GM23338 (cell line): ENCODE results near the gene HHIPL1. TPM values are rescaled to one million over a fixed set of nuclear protein-coding genes. Genes with fewer than 3 reads are reported as not detected.

Experiments
- ATAC-seq: fragments of 200-7000 bp; cut with Tn5 transposase; 3 replicates; pipeline ENCODE4 v1.9.1; 2020
- DNase-seq: peaks from one replicate; pipeline ENCODE4 v3.0.0-alpha.2; 2015; ENCODE audit warnings: low spot score
- H2AFZ ChIP-seq: fragments of 200-600 bp; sonication (generic); 2 replicates; pipeline ENCODE4 v1.8.0; 2016; ENCODE audit warnings: antibody characterized with exemption, mild to moderate bottlenecking, moderate library complexity
- H3F3A ChIP-seq: fragments of 200-600 bp; sonication (generic); replicated peaks from 2 replicates; pipeline ENCODE4 v1.8.0; 2017; ENCODE audit warnings: antibody characterized with exemption, mixed run types, low read depth
- H3K27ac ChIP-seq: fragments of 200-600 bp; sonication (generic); 2 replicates; pipeline ENCODE4 v1.6.1; 2016; ENCODE audit warnings: low read depth
- H3K27me3 ChIP-seq: fragments of 200-600 bp; sonication (generic); 2 replicates; pipeline ENCODE4 v1.8.0; 2016; ENCODE audit warnings: mild to moderate bottlenecking, mixed run types, moderate library complexity; ENCODE audit not compliant: insufficient read depth
- H3K36me3 ChIP-seq: fragments of 200-600 bp; sonication (generic); 2 replicates; pipeline ENCODE4 v1.8.0; 2016; ENCODE audit warnings: mild to moderate bottlenecking; ENCODE audit not compliant: insufficient read depth
- H3K4me1 ChIP-seq: fragments of 200-600 bp; sonication (generic); 2 replicates; pipeline ENCODE4 v1.8.0; 2016; ENCODE audit warnings: mild to moderate bottlenecking, moderate library complexity; ENCODE audit not compliant: insufficient read depth
- H3K4me2 ChIP-seq: fragments of 200-600 bp; sonication (generic); 2 replicates; pipeline ENCODE4 v1.7.1; 2017; ENCODE audit warnings: mixed run types
- H3K4me3 ChIP-seq: fragments of 200-600 bp; sonication (generic); 2 replicates; pipeline ENCODE4 v1.6.1; 2016; ENCODE audit warnings: mixed run types
- H3K79me2 ChIP-seq: fragments of 200-600 bp; sonication (generic); replicated peaks from 2 replicates; pipeline ENCODE4 v1.8.0; 2017; ENCODE audit warnings: mild to moderate bottlenecking; ENCODE audit not compliant: insufficient read depth
- H3K9me2 ChIP-seq: fragments of 200-600 bp; sonication (generic); 2 replicates; pipeline ENCODE4 v1.8.0; 2017; ENCODE audit not compliant: insufficient read depth
- H4K20me1 ChIP-seq: fragments of 200-600 bp; sonication (generic); replicated peaks from 2 replicates; pipeline ENCODE4 v1.8.0; 2017; ENCODE audit warnings: mild to moderate bottlenecking; ENCODE audit not compliant: insufficient read depth
- H3K27ac Mint-ChIP-seq: 2 replicates; pipeline ENCODE4 v1.8.0; 2020; ENCODE audit warnings: inconsistent platforms, mild to moderate bottlenecking, moderate library complexity, mixed read lengths
- H3K27me3 Mint-ChIP-seq: 3 replicates; pipeline ENCODE4 v1.8.0; 2022; ENCODE audit warnings: low read depth, mild to moderate bottlenecking, moderate library complexity, mixed read lengths, inconsistent platforms; ENCODE audit not compliant: insufficient read depth, poor library complexity
- H3K36me3 Mint-ChIP-seq: 3 replicates; pipeline ENCODE4 v1.8.0; 2021; ENCODE audit warnings: low read depth, mild to moderate bottlenecking, inconsistent platforms, moderate library complexity, mixed read lengths
- H3K4me1 Mint-ChIP-seq: 3 replicates; pipeline ENCODE4 v1.8.0; 2020; ENCODE audit warnings: mild to moderate bottlenecking, inconsistent platforms, mixed read lengths
- H3K4me3 Mint-ChIP-seq: 3 replicates; pipeline ENCODE4 v1.8.0; 2021; ENCODE audit warnings: moderate library complexity, mild to moderate bottlenecking, inconsistent platforms, mixed read lengths
- H3K9me3 Mint-ChIP-seq: 3 replicates; pipeline ENCODE4 v1.8.0; 2020; ENCODE audit warnings: moderate library complexity, mild to moderate bottlenecking, inconsistent platforms, mixed read lengths
- EZH2 ChIP-seq: fragments of 200-600 bp; sonication (generic); IDR thresholded peaks from one replicate; pipeline ENCODE4 v1.8.0; 2017; ENCODE audit warnings: antibody characterized with exemption, mild to moderate bottlenecking, low read depth; ENCODE audit not compliant: unreplicated experiment
- EZH2phosphoT487 ChIP-seq: fragments of 200-600 bp; sonication (generic); IDR thresholded peaks from one replicate; pipeline ENCODE4 v1.8.1; 2018; ENCODE audit warnings: antibody characterized with exemption; ENCODE audit not compliant: unreplicated experiment
- JUNB ChIP-seq: IDR thresholded peaks from one replicate; pipeline ENCODE4 v1.6.1; 2016; ENCODE audit warnings: antibody characterized with exemption; ENCODE audit not compliant: unreplicated experiment
- NANOG ChIP-seq: IDR thresholded peaks from 2 replicates; pipeline ENCODE4 v1.6.1; 2016; ENCODE audit warnings: antibody characterized with exemption, borderline replicate concordance
- POLR2AphosphoS5 ChIP-seq: IDR thresholded peaks from 2 replicates; pipeline ENCODE4 v1.6.1; 2016; ENCODE audit warnings: antibody characterized with exemption, low read depth
- ZNF114 ChIP-seq: fragments of 250-450 bp; sonication (Bioruptor Pico); IDR thresholded peaks from 2 replicates; pipeline ENCODE4 v1.5.0; 2020; ENCODE audit warnings: mild to moderate bottlenecking, moderate library complexity
- ZNF462 ChIP-seq: fragments of 250-450 bp; sonication (Bioruptor Pico); IDR thresholded peaks from 2 replicates; pipeline ENCODE4 v1.5.0; 2020; ENCODE audit warnings: mild to moderate bottlenecking, moderate library complexity
- polyA plus RNA-seq: library from polyadenylated mRNA; unstranded; fragments of >200 nt; fragmentation: Nextera tagmentation; extraction: Ambion mirVana; gene quantifications from 2 replicates; pipeline ENCODE4 v1.2.1, GENCODE V29; 2016
- total RNA-seq: library from RNA; depleted of rRNA; stranded (reverse); fragments of >200 nt; shearing (Covaris generic); gene quantifications from 2 replicates; pipeline ENCODE4 v1.2.3, GENCODE V29; 2014

The HHIPL1 gene
- total and polyA plus RNA-seq, 2 experiments from 2014 or later = 1.9 to 2.0 TPM

GRCh38 chr14:99686557-99687283, 41.8 kb downstream of the HHIPL1 start:
- Histone ChIP-seq H3K9me2 (no peaks in the 10 kb centered on the region), H3K4me3 (no peak overlapping the region), H3K27ac (no peak overlapping the region), H3K36me3 (no peaks in the 10 kb centered on the region), H3F3A (no peaks in the 10 kb centered on the region), H3K4me2 (no peak overlapping the region), H3K27me3 (no peaks in the 10 kb centered on the region), H4K20me1 (no peaks in the 10 kb centered on the region), H3K79me2 (no peaks in the 10 kb centered on the region), H2AFZ (no peak overlapping the region), H3K4me1 (peaks cover 11% of the 10 kb centered on the region)
- DNase-seq = no peak
- Mint-ChIP-seq H3K27me3 (peaks cover 15% of the 10 kb centered on the region), H3K4me3 (no peak overlapping the region; the same call in 2 of the 3 replicates), H3K9me3 (no peaks in the 10 kb centered on the region), H3K4me1 (peaks cover 34% of the 10 kb centered on the region), H3K27ac (no peak overlapping the region), H3K36me3 (no peaks in the 10 kb centered on the region; the same call in 2 of the 3 replicates)
- no peak for TF ChIP-seq EZH2phosphoT487
- TF ChIP-seq JUNB = no peak
- TF ChIP-seq POLR2AphosphoS5 = no peak
- no peak for TF ChIP-seq NANOG
- TF ChIP-seq ZNF462 (CRISPR knock-in tag) = no peak
- TF ChIP-seq EZH2 = no peak
- no peak for TF ChIP-seq ZNF114 (CRISPR knock-in tag)
- ATAC-seq = no peak
